Activated T-cell treated with anti-CD3 and anti-CD28 coated beads, Interleukin-2, amount 50 U/mL, for 48 hours (primary cell): ENCODE results near the gene FOXK2.

Experiments used
- DNase-seq, 2 experiments: peaks; one replicate each; pipeline ENCODE4 v3.0.0-alpha.2; 2020

FOXK2 gene

GRCh38 chr17:82592767-82593589 is 73.4 kb downstream of the FOXK2 start:
- peak; percentile 72 to 75 for DNase-seq

- DNase-seq = no peak
Measured at GRCh38 chr17:82593590-82594087, 74.1 kb downstream of the FOXK2 start.

GRCh38 chr17:82594571-82594970 is 75.0 kb downstream of the FOXK2 start:
- no peak for DNase-seq

- DNase-seq = no peak
Measured at GRCh38 chr17:82595893-82596292, 76.4 kb downstream of the FOXK2 start.

- no peak for DNase-seq
Measured at GRCh38 chr17:82596296-82596695, 76.8 kb downstream of the FOXK2 start.

GRCh38 chr17:82596837-82597672 is 77.5 kb downstream of the FOXK2 start:
- no peak for DNase-seq

GRCh38 chr17:82598256-82599119 is 79.0 kb downstream of the FOXK2 start:
- no peak for DNase-seq

GRCh38 chr17:82599674-82600661 is 80.4 kb downstream of the FOXK2 start:
- no peak for DNase-seq

- DNase-seq = no peak
Measured at GRCh38 chr17:82600731-82601446, 81.4 kb downstream of the FOXK2 start.

- DNase-seq = no peak
Measured at GRCh38 chr17:82601447-82602000, 82.0 kb downstream of the FOXK2 start.

GRCh38 chr17:82602487-82602886 is 83.0 kb downstream of the FOXK2 start:
- DNase-seq = no peak

- no peak for DNase-seq
Measured at GRCh38 chr17:82602986-82603710, 83.6 kb downstream of the FOXK2 start.

GRCh38 chr17:82603981-82604448 is 84.5 kb downstream of the FOXK2 start:
- peak in 1 of 2 experiments; percentile 39 for DNase-seq

- DNase-seq = no peak
Measured at GRCh38 chr17:82604532-82604931, 85.0 kb downstream of the FOXK2 start.

- DNase-seq = no peak
Measured at GRCh38 chr17:82605939-82606600, 86.5 kb downstream of the FOXK2 start.

- no peak for DNase-seq
Measured at GRCh38 chr17:82608816-82609215, 89.3 kb downstream of the FOXK2 start.

- no peak for DNase-seq
Measured at GRCh38 chr17:82609655-82610054, 90.1 kb downstream of the FOXK2 start.

GRCh38 chr17:82611140-82612058 is 91.9 kb downstream of the FOXK2 start:
- DNase-seq = no peak
